Measurements from ENCODE around the gene LACTBL1.

LACTBL1 gene

DNA sequence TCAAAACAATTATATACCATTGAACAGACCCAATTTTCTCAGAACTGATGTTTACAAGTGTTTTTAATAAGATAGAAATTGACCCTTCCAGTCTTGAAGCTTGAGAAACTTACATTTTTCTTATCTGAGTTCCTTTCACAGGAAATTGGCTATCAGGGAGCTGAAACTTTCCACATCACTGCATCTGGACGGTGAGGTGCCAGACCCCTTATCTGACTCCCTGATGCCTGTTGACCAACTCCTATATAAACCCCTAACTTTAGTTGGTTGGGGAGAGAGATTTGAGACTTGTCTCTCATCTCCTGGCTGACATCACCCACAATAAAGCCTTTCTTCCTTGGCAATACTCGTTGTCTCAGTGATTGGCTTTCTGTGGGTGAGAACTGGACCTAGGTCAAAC, 31.4 kb downstream of the LACTBL1 start:
- no peak for DNase-seq

DNA sequence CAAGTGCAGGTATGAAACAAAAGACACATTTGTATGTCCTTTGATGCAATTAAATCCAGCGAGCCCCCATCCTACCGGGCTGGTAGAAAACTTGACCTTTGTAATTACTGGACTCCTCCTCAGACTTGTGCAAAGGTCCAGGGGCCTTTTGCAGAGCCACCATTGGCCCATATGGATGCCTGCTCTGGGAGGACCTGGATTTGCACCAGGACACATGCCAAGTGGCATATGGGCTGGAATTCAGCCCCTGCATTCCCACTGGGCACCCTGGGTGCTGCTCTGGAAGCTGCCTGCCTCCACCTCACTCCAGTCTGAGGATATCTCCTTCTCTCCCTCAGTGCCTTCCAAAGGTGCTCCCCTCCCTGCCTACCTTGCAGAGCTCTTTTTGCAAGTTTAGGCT, 36.0 kb downstream of the LACTBL1 start:
- no peak for DNase-seq

DNA sequence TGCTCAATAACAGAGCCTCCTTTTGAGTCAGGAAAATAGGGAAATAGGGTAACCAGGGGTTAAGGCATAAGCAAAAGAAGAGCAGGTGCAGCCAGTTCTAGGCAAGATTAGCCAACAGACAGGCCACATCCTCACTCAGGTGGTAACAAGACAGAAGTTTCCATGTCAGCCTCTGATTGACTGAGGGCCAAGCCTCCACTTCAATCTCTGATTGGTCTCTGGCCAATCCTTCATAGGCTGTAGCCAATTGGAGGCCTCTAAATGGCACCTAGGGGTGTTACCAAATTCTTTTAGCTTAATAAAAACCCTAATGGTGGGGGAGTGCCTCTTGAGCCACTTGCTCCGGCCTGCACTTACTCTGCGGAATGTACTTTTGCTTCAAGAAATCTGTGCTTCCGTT, 37.2 kb downstream of the LACTBL1 start:
- no peak for DNase-seq

DNA sequence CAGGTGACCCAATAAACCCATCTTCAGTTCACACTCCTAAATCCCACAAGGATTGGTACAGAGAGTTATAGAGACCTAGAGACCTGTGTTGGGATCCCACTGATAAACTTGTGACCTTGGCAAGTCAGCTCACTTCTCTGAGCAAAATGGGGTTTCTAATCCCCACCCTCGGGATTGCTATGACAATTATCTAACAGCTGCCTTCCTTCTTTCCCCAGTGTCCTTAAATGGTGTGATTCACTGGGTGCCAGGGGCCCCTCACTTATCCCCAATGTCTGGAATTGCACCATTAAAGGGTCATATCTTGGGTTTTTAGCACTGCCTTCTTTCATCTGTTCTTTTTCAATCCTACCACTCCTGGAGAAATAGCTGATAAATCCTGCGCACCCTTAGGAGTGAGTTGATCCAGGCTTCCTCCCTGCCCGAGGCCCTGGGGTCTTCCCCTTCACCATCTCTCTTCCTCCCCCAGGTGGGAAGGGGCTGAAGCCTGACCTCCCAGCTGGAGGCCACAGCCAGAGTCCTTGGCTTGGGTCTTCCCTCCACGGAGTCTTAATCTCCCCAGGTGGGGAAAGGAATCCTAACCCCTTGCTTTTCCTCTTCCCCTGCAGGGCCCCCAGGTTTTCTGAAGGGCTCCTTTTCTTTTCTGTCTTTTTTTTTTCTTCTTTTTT, 39.7 kb downstream of the LACTBL1 start:
- DNase-seq: no peak

DNA sequence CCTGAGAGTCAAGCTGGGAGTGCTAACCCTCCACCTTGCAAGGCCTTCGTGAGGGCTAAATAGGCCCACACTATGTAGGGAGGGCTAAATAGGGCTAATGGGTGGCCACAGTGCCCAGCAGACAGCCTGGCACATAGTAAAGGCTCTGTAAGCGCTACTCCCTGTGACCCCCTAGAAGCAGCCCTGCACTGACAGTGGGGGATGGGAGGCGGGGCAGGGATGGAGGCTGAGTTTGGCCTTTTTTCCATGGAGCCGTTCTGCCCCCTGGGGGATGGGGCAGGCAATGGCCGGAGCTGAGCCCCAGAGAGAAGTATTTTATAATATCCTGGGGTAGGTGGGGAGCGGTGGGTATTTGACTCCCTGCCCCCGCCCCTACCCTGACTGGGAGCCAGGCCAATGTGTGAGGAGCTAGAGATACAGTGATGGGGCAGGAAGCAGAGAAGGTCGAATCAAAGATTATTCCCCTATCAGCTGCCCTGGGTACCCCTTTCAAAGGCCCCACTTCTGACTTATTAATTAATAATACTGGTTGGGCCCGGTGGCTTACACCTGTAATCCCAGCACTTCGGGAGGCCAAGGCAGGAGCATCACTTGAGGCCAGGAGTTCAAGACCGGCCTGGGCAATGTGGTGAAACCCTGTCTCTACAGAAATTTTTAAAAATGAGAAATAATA, 42.3 kb downstream of the LACTBL1 start:
- no peak for DNase-seq

DNA sequence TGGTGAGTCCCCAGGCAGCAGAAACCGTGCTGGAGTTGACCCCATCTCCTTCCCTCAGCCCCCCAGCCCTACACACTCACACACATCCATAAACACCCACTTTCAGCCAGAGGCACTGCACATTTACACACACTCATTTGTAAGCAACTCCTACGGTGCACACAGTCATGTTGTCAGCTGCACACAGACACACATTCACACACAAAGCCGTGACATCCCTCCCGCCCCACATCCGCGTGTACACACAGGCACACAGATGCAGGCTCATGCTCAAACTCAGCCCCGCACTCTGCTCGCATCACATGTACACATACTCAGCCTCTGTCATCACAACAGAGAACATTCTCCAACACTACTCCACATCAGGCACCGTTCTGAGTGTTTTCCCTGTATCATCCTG, 47.6 kb downstream of the LACTBL1 start:
- DNase-seq: no peak

GRCh38 chr1:22922640-22923039, 50.0 kb downstream of the LACTBL1 start:
- no peak for DNase-seq

- DNase-seq: no peak
Measured at GRCh38 chr1:22921452-22922126, 51.1 kb downstream of the LACTBL1 start.

GRCh38 chr1:22920734-22921451, 51.8 kb downstream of the LACTBL1 start:
- DNase-seq: no peak

GRCh38 chr1:22920026-22920733, 52.5 kb downstream of the LACTBL1 start:
- no peak for DNase-seq

DNA sequence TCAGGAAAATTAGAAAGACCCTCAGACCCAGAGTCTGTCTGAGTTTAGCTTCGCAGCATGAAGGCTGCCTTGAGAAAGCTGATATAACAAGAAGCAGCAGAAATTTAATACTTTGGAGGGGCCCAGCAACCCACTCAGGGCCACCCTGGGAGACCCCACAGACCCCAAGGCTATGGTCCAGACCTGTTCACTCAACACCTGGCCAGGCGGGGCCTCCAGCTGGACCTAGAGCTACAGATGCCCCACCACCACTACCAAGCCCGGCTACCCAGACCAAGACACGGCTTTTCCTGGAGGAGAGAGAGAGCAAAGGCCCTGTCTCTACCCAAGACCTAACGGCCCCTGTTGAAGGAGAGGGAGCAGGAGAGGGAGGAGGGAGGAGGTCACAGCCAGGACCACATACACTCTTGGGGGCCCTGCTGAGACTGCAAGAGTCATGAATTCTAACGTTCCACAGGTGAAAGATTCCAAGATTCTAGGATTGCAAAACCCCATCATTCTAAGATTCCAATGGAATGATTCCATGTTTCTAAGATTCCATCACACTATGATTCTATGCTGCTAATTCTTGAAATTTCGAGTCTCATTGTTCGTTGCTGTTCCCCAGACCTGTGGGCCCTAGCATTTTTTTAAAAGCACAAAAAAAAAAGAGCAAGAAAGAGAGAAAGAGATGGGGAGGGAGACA, 53.2 kb downstream of the LACTBL1 start:
- DNase-seq: no peak

DNA sequence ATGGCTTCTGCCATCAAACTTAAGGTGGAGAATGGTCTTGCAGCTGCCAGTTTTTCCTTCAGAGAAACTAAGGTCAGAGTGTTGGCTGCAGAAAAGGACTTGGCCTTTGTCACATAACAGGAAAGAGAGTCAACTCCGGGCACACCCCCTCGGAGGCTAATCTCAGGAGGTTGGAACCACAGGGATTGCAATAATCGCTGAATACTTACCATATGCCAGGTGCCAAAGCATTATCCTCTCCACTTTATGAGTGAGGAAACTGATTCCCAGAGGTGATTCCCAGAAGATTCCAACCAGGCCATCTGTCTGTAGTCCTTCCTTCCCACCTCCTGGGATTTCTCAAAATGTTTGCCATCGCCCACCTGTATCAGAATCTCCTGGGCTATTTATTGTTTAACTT, 54.0 kb downstream of the LACTBL1 start:
- DNase-seq: no peak

- DNase-seq: no peak
Measured at GRCh38 chr1:22917989-22918388, 54.7 kb downstream of the LACTBL1 start.

GRCh38 chr1:22916471-22916820, 56.2 kb downstream of the LACTBL1 start:
- DNase-seq: no peak

GRCh38 chr1:22915816-22916470, 56.7 kb downstream of the LACTBL1 start:
- no peak for DNase-seq

- no peak for DNase-seq
Measured at GRCh38 chr1:22915231-22915630, 57.4 kb downstream of the LACTBL1 start.

GRCh38 chr1:22914633-22915217, 57.9 kb downstream of the LACTBL1 start:
- no peak for DNase-seq

- DNase-seq: no peak
Measured at GRCh38 chr1:22914156-22914555, 58.5 kb downstream of the LACTBL1 start.

- DNase-seq: no peak
Measured at GRCh38 chr1:22913421-22914141, 59.1 kb downstream of the LACTBL1 start.

- no peak for DNase-seq
Measured at GRCh38 chr1:22912311-22912710, 60.4 kb downstream of the LACTBL1 start.

Data from central memory CD4-positive, alpha-beta T cell (primary cell).